Heart right ventricle (tissue), 16 donors: ENCODE measurements around the gene DIS3L2. TPM values are rescaled to one million over a fixed set of nuclear protein-coding genes. Genes with fewer than 3 reads are reported as not detected.

ENCODE experiments used
- ATAC-seq, 8 donors: fragments of 200-7000 bp; cut with Tn5 transposase; one replicate each; pipeline ENCODE4 v1.9.1; 2020; ENCODE audit warnings: mild to moderate bottlenecking in 8 of 8, moderate library complexity in 8 of 8, moderate number of reproducible peaks in 1 of 8
- DNase-seq, 2 donors: peaks; one replicate each; pipeline ENCODE4 v3.0.0-alpha.2; 2020
- H3K27ac ChIP-seq, 10 donors: fragments of 200-600 bp; sonication (generic) in 2 of 10; one replicate each; pipeline versions ENCODE4 v1.5.0 to v1.8.0; 2020 to 2022; ENCODE audit warnings: mild to moderate bottlenecking in 3 of 10
- H3K27me3 ChIP-seq, 7 donors: fragments of 200-600 bp; one replicate each; pipeline ENCODE4 v1.8.0; 2021 to 2022; ENCODE audit warnings: mild to moderate bottlenecking in 2 of 7
- H3K36me3 ChIP-seq, 9 donors: fragments of 200-600 bp; sonication (generic) in 1 of 9; one replicate each; pipeline versions ENCODE4 v1.5.0 to v1.8.0; 2020 to 2022; ENCODE audit warnings: mild to moderate bottlenecking in 2 of 9
- H3K4me1 ChIP-seq, 9 donors: fragments of 200-600 bp; sonication (generic) in 1 of 9; one replicate each; pipeline versions ENCODE4 v1.5.0 to v1.8.0; 2020 to 2022; ENCODE audit warnings: mild to moderate bottlenecking in 4 of 9
- H3K4me3 ChIP-seq, 10 donors: fragments of 200-600 bp; sonication (generic) in 2 of 10; one replicate each; pipeline versions ENCODE4 v1.5.0 to v1.8.0; 2020 to 2022; ENCODE audit warnings: mild to moderate bottlenecking in 7 of 10, moderate library complexity in 2 of 10
- H3K9me3 ChIP-seq, 11 donors: fragments of 200-600 bp in 10 of 11; sonication (generic) in 2 of 11; one replicate each; pipeline versions ENCODE4 v1.5.0 to v1.8.0; 2013 to 2022; ENCODE audit warnings: mild to moderate bottlenecking in 2 of 11, control low read depth in 1 of 11, moderate library complexity in 1 of 11
- CTCF ChIP-seq, 9 donors: fragments of 200-600 bp; sonication (generic) in 2 of 9; IDR thresholded peaks; one replicate each; pipeline versions ENCODE4 v1.5.0 to v1.8.0; 2021 to 2022; ENCODE audit warnings: antibody characterized with exemption in 9 of 9, mild to moderate bottlenecking in 5 of 9, moderate library complexity in 1 of 9
- WGBS, 2 donors: extraction: QIAGEN DNeasy Blood & Tissue Kit; methylation state at CpG; one replicate each; pipeline ENCODE4 v1.1.7; 2013; ENCODE audit warnings: inconsistent platforms in 1 of 2; 5-methylcytosine and 5-hydroxymethylcytosine counted together
- intact Hi-C, 10 donors: fragments of 100-400 bp; cut with DNase I; formaldehyde crosslinking; loops; one replicate each; pipeline versions ENCODE4 v1.11.1 to v1.14.2; 2022
- polyA plus RNA-seq, 2 donors: library from polyadenylated mRNA; stranded (reverse); fragments of 200-250 nt; gene quantifications; one replicate each; pipeline ENCODE4 v1.2.3, GENCODE V29; 2013
- total RNA-seq, 10 donors: library from RNA; stranded (reverse); fragmentation: NEBNext Ultra II Directional in 3 of 10; extraction: Animal tissue kit (Norgen Biotek cat#: 25700) in 3 of 10; gene quantifications; one replicate each; pipeline versions ENCODE4 v1.2.1 to v1.2.4, GENCODE V29; 2021 to 2023
- donor health status: Arrhythmogenic right ventricular cardiomyopathy.
- donor health status: ischemic (EF 13 %, LVEDD 7.1; RV severe dilation, severe dysfunction).
- donor health status: healthy with polysubstance abuse.
- donor health status: DM: no; HTN: yes; CAD: no.
- donor health status: DM: no; HTN: no; CAD: no.
- donor health status: ischemic (EF 25% LVEDD 6.9; RV normal size, moderate dysfunction).
- donor health status: ischemic (EF 25% LVEDD 5.7; RV mildly dilated, moderate dysfunction).
- donor health status: healthy.
- donor health status: DM: yes; HTN: yes; CAD: no.
- donor health status: Ischemic cardiomyopathy.
- donor health status: ischemic (EF 35%, LVEDD 5.7; RV mildly dilated, moderate dysfunction).
- donor health status: nonischemic (EF 11% LVEDD 7.7; RV severe dilation, severe dysfunction).
- donor health status: DM: yes; HTN: yes; CAD: no.
- donor health status: PGD.
- donor health status: ischemic (EF 29% LVEDD 5.4; RV normal size, mild dysfunction).
- donor health status: nonischemic (EF 23%, LVEDD 6.1; RV moderate dilation, normal function).

DIS3L2 gene
- total and polyA plus RNA-seq, 12 donors, result 9.5 to 24.5 (median 18.5) TPM

- DNase-seq, result no peak
These were observed 165.0 kb downstream of the DIS3L2 start for GRCh38 chr2:232126301-232127099.

GRCh38 chr2:232129483-232129882 is 168.0 kb downstream of the DIS3L2 start:
- DNase-seq (no peak), ATAC-seq (peak in 4 of 8 donors; percentile 35 to 52 (median 52))

More at GRCh38 chr2:232126301-232127099, 165.0 kb downstream of the DIS3L2 start:
- Histone ChIP-seq H3K4me3 (no peak overlapping the region), H3K27me3 (no peaks in the 10 kb centered on the region), H3K9me3 (no peaks in the 10 kb centered on the region), H3K36me3 (peaks cover 0 to 13% (median 7%) of the 10 kb centered on the region in 9 donors), H3K27ac (no peak overlapping the region), H3K4me1 (peaks cover 0 to 11% (median 0%) of the 10 kb centered on the region in 9 donors)
- TF ChIP-seq CTCF (IDR thresholded peaks at IDR 0.05), result no peak
- intact Hi-C loops, result no loop called here
- ATAC-seq, result peak in 2 of 8 donors; percentile 7 to 18
- 85 to 91% methylated on average over 5 of the region's 5 CpGs for WGBS, 2 donors

GRCh38 chr2:232132181-232132580 is 170.7 kb downstream of the DIS3L2 start:
- WGBS, 2 donors, result 97 to 98% methylated on average over 3 of the region's 3 CpGs
- DNase-seq, result no peak
- H3K4me3 ChIP-seq, result no peak overlapping the region
- H3K27ac ChIP-seq, result no peak overlapping the region
- no peaks in the 10 kb centered on the region for H3K27me3 ChIP-seq
- TF ChIP-seq CTCF (IDR thresholded peaks at IDR 0.05), result no peak
- H3K9me3 ChIP-seq, result no peaks in the 10 kb centered on the region
- peaks cover 0 to 43% (median 8%) of the 10 kb centered on the region in 9 donors for H3K36me3 ChIP-seq
- H3K4me1 ChIP-seq, result peaks cover 0 to 10% (median 0%) of the 10 kb centered on the region in 9 donors
- no peak for ATAC-seq
- intact Hi-C loops, result loop anchor here in 2 of 10 donors (5.0 to 10.0 kb wide), 2 partner anchors 107 to 185 kb away; no protein-coding TSS in a partner anchor

More at GRCh38 chr2:232129483-232129882, 168.0 kb downstream of the DIS3L2 start:
- Histone ChIP-seq H3K4me3 (no peak overlapping the region), H3K27me3 (no peaks in the 10 kb centered on the region), H3K4me1 (peaks cover 0 to 10% (median 0%) of the 10 kb centered on the region in 9 donors), H3K27ac (no peak overlapping the region), H3K36me3 (peaks cover 0 to 33% (median 8%) of the 10 kb centered on the region in 9 donors), H3K9me3 (no peaks in the 10 kb centered on the region)
- intact Hi-C loops, result no loop called here
- WGBS, 2 donors, result 62 to 69% methylated on average over 4 of the region's 4 CpGs
- TF ChIP-seq CTCF (IDR thresholded peaks at IDR 0.05), result no peak

- no peaks in the 10 kb centered on the region for H3K9me3 ChIP-seq
- intact Hi-C loops, result loop anchor here in 2 of 10 donors (5.0 to 10.0 kb wide), 2 partner anchors 108 to 184 kb away; no protein-coding TSS in a partner anchor
- TF ChIP-seq CTCF (IDR thresholded peaks at IDR 0.05), result no peak
- peaks cover 0 to 48% (median 8%) of the 10 kb centered on the region in 9 donors for H3K36me3 ChIP-seq
- peaks cover 0 to 15% (median 4%) of the 10 kb centered on the region in 9 donors for H3K4me1 ChIP-seq
- WGBS, 2 donors, result 96 to 100% methylated on average over 1 of the region's 1 CpG
- no peak overlapping the region for H3K27ac ChIP-seq
- no peak overlapping the region for H3K4me3 ChIP-seq
- H3K27me3 ChIP-seq, result no peaks in the 10 kb centered on the region
- ATAC-seq (no peak), DNase-seq (no peak)
These were observed 171.6 kb downstream of the DIS3L2 start for GRCh38 chr2:232133078-232133477.
